NB4 (cell line): Measurements from ENCODE around the gene NR2E3.
A peak's percentile ranks its signal among the peaks of the same experiment; 100 is the strongest.

Source experiments
- DNase-seq: peaks from one replicate; pipeline ENCODE4 v3.0.0; 2010; ENCODE audit warnings: low read depth
- H3K4me3 ChIP-seq: one replicate; pipeline ENCODE4 v1.5.1; 2011; ENCODE audit warnings: mild to moderate bottlenecking, low read depth, low read length, moderate library complexity
- CTCF ChIP-seq: IDR thresholded peaks from one replicate; pipeline ENCODE4 v1.5.1; 2012; ENCODE audit warnings: low read depth, low read length
- MYC ChIP-seq: IDR thresholded peaks from 2 replicates; pipeline ENCODE4 v1.6.1; 2011; ENCODE audit warnings: low read depth, low read length
- POLR2A ChIP-seq: IDR thresholded peaks from 2 replicates; pipeline ENCODE4 v1.6.1; 2011; ENCODE audit warnings: mild to moderate bottlenecking; ENCODE audit not compliant: insufficient read length; ENCODE audit errors: extremely low read depth
- TF ChIP-seq, protein P1 (sequence below): IDR thresholded peaks from 2 replicates; pipeline ENCODE4 v1.6.1; 2011; ENCODE audit warnings: low read depth, low read length

The NR2E3 gene

DNA sequence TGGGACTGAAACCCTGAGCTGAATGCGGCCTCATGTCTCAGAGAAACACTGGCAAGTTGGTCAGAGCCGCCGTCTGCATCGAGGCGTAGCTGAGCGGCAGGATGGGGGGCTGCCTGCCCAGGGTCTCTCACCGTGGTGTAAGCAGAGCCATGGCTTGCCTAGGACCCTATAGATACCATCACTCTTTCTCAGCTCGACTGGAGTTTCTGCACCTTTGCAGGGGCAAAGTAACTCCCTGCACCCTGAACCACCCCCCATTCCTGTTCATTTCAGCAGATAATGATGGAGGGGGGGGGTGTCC, 28.4 kb upstream of the NR2E3 start:
- TF ChIP-seq POLR2A (no peak), MYC (no peak), CTCF (no peak)
- TF ChIP-seq, protein P1, sequence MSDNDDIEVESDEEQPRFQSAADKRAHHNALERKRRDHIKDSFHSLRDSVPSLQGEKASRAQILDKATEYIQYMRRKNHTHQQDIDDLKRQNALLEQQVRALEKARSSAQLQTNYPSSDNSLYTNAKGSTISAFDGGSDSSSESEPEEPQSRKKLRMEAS: no peak
- H3K4me3 ChIP-seq: no peak overlapping the region

GRCh38 chr15:71782422-71783165, 27.8 kb upstream of the NR2E3 start:
- TF ChIP-seq CTCF: no peak
- no peak for TF ChIP-seq POLR2A
- TF ChIP-seq, protein P1: no peak
- no peak for DNase-seq
- H3K4me3 ChIP-seq: no peak overlapping the region

More for the DNA sequence above, 28.4 kb upstream of the NR2E3 start:
- DNase-seq: no peak

GRCh38 chr15:71784719-71785118, 25.6 kb upstream of the NR2E3 start:
- TF ChIP-seq POLR2A (no peak), CTCF (peak; percentile 69)

DNA sequence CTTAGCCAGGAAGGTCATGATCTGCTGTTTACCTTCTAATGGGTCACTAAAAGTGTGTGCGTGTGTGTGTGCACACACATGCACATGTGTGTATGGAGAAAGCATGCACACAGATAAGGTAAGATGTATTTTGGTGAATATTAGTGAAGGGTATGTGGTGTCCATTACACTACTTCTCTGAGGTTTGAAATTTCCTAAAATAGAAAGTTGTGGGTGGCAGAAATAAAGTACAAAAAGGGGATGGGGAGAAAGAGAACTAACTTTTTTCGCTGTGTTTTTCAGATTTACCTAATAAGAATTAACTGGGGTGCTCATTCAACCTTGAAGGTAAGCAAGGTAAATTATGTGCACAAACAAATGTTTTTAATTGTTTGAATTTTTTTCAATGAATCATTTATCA, 24.4 kb upstream of the NR2E3 start:
- no peak overlapping the region for H3K4me3 ChIP-seq
- no peak for TF ChIP-seq CTCF
- no peak for TF ChIP-seq MYC
- no peak for TF ChIP-seq POLR2A
- TF ChIP-seq, protein P1: no peak
- DNase-seq: no peak

More at GRCh38 chr15:71784719-71785118, 25.6 kb upstream of the NR2E3 start:
- no peak overlapping the region for H3K4me3 ChIP-seq
- DNase-seq: peak; percentile 16

GRCh38 chr15:71786673-71787072, 23.7 kb upstream of the NR2E3 start:
- TF ChIP-seq MYC: no peak
- no peak for TF ChIP-seq CTCF
- TF ChIP-seq, protein P1: no peak
- no peak for TF ChIP-seq POLR2A
- H3K4me3 ChIP-seq: no peak overlapping the region
- no peak for DNase-seq
